Measurements from ENCODE around the gene TRPM3.
A peak's percentile ranks its signal among the peaks of the same experiment; 100 is the strongest.

The TRPM3 gene

DNA sequence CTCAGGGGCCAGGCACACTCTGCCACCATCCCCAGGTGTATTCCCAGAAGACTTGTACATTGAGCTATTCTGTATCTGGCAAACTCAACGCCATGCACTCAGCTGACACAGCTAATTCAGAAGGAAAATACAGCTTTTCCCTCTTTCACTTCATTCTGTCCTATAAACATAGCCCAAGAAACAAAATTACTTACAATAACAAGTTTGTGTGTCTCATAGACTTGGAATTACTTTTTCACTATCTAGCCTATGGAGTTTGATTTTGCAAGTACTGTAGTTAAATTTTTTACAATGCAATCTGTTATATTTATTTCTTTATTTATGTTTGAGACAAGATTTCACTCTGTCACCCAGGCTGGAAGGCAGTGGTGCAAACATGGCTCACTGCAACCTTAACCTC is 581.9 kb downstream of the TRPM3 start:
- DNase-seq = no peak

DNA sequence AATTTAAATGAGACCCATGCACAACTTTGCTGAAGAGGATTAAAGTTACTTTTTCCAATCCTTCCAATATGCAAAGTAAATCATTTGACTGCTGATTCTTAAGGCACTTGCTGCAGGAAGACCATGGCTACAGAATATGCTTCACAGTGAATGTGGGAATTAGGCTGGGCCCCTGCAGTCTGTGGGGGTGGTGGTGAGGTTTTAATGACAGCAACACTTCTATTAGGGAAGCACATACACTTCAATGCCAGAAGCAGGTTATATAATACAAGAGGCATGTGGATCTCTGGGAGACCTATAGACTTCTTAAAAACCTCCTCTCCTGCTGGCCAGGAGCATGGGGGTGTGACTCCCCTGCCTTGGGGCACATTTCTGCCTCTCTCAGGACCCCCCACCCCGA is 582.4 kb downstream of the TRPM3 start:
- no peak for DNase-seq

DNA sequence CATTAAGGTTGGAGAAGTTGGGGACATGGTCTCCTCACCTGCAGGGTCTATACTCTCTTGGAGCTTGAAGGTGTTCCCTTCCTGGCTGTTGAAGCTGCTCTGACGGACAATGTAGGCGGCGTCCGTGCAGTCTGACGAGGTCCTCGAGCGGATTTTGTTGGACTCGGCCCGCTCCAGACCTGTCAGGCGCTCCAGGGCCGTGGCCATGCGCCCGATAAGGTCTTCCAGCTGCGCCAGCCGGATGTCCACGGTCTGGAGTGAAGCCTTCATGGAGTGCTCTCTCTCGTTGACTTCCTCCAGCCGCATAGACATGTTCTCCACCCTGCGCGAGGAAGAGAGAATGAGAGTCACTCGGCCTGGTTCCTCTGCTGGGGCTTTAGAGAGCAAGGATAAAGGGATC is 584.3 kb downstream of the TRPM3 start:
- no peak for DNase-seq

DNA sequence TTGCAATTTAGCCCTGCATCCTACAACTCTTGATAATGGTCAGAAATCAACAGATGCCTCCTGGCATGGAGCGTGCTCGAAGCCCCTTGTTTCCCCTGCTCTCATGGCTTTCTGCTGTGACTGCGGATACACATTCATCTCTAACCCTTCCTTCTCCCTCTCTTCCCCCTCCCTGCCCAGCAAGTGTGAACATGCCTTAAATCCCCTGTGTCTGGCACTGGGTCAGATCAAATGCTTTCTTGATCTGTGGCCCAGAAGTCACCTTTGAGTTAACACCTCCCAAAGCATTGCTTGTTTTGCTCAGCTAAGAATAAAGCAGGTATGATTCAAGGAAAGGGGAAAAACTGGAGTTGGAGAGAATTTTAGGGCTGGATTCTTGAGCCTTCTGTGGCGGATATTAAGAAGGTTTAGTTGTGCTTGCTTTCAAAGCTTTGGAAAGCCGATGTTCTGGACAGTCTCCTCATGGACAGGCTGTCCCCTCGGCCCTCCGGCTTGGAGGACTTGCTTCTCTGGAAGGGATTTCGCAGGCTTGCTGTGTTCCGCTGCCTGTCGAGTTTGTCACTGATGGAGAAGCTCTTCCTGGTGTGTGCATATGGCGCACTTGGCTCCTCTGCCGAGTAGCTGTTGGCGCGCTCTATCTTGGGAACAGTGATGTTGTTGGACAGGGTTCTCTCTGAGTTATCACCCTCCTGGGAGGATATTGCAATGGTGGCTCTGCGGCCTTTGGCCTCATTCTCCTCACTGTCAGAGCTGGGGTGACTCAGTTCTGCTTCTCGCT is 585.7 kb downstream of the TRPM3 start:
- DNase-seq = no peak

DNA sequence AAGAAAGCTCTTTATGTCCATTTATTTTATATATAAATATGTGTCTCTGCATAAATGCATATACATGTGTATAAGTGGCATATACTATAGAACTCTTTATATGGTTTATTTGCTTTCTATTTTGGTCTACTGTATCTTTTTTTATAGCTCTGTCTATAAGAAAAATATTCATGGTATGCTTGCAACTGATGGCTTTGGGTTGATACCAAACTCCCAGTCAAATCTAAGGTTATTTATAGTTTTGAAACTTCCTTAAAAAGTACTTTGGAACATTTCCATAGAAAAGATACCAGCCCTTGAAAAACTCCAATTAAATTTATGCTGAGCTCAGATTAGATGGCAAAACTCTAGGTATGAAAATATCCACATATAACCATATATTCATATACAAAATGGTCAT is 587.0 kb downstream of the TRPM3 start:
- no peak for DNase-seq

DNA sequence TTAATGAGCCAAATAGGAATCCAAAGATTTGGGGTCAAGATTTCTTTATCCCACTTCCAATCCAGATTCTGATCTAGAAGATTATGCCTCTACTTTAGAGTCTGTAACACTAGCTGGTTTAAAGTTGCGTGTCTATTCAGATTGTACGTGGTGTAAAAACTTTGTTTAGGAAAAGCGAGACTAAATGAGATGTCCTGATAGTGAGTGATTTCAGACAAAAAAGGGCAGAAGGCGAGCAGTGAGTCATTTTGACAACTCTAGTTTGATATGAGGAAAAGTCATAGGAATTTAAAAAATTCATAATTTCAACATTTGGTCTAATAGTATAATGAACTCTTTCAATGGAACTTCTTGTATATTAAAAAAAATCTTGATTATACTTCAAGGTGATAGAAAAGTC is 587.4 kb downstream of the TRPM3 start:
- DNase-seq = no peak

DNA sequence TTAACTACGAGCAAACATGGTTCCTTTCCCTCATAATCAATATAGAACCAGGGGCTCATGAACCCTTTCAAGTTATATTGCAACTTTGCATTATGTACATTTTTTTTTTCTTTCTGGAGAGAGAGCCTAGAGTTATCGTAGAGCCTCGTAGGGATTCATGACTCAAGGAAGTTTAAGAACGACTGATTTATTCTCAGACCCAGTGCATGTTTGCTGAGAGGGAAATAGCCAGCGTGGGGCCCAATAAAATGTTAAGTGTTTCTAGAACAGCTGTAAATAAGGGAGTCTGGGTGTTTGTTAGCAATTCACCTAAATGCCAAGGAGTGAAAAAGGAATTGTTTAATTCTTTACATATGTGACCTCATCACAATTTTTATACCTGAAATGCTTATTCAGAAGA is 587.9 kb downstream of the TRPM3 start:
- DNase-seq = no peak

DNA sequence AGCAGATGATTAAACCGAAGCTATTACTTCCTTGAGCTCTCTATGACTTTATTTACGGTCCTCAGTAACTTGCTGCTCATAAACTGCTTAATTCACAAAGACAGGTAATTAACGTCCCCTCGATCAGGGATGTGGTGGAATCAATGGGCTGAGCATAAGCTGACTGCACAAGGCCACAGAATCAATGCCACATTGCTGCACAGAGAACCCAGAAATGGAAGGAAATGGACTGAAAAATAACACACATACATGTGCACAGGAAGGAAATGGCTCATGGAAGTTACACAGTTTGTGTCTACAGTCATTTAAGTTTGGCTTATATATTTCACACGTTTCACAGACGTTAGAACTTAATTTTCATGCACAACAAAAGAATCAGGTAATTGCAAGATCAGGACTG is 588.7 kb downstream of the TRPM3 start:
- no peak for DNase-seq

DNA sequence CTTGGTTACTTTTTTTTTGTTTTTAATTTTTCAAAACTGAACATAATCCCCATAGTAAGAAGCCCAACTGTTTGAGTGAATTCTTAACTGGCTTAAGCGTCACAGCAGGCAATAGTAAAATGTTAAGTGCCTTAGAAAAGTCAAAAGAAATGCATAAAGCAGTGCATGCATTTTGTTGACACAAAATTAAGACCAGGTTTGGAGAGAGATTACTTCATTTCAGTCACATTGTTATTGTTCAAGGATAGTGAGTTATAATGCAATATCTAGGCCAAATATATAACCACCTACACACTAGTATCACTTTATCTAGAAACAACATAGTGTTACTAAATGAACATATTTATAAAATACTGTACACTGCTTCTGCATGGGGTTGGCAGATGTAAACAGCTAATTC is 590.1 kb downstream of the TRPM3 start:
- no peak for DNase-seq

DNA sequence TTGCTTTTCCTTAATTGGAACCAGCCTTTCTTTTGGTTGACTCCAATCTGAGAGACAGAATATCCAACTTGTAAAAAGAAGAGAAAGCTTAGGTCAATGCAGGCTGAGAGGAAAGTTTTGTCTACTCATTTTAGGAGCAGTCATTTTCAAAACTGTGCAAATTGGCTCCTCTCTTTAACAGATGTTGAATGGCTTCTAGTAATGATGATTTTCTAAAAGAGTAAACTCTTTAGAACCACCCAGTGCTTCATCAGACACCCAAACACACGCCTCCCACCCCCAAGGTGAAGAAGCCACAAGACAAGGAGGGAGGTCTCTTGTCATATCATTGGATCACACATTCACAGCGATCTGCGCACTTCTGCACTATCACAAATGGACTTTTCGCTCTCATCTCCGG is 590.7 kb downstream of the TRPM3 start:
- DNase-seq = no peak

DNA sequence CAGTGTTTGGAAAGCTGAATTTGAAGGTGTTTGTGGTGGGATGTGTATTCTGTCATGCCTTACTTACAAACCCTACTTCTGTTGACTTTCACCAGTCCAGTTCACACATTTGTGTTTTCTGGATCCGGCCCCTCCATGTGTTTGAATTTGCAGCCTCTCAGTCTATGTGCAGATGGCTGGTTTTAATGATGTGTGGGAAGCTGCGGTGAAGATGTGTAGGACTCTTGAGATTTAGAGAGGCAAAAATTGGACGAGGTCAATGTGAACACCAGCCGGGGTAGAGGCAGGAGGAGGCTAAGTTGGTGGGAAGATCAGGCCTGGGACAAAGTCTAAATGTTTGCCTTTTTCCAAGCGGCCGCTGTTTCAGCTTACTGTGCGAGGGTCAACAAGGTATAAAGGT is 591.6 kb downstream of the TRPM3 start:
- no peak for DNase-seq

DNA sequence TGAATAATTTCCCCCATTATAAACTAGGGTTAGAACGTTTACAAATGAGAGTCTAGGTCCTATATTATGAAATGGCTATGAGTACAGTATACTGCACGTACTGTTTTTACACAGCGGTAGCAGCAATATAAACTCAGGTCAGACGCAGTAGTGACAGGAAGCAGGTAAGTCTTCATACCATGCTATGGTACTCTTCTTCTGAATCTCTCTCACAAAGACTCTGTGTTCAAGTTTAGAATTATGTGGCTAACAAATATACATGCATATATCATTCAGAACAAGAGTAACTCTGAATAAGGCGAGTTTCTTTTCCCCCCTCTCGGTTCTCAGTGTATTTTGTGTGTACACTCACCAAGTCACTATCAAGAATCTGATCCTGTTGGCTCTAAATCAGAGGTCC is 592.0 kb downstream of the TRPM3 start:
- no peak for DNase-seq

DNA sequence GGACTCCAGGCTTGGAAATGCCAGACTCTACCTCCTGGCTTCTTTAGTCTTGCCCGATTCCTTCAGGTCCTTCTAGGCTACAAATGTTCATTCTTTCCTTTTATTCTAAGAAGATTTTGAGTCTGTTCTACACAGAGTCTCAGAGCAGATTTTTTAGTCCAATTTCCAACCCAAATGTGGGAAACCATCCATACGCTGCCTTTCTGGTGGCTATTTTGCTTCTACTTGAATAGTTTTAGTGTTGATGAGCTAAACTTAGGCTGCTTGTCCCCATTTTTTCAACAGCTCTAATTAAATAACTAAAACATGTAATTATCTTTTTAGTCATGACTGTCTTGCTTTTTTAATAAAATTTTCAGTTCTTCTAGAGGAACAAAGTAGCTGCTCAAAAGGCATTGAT is 594.5 kb downstream of the TRPM3 start:
- DNase-seq = no peak

DNA sequence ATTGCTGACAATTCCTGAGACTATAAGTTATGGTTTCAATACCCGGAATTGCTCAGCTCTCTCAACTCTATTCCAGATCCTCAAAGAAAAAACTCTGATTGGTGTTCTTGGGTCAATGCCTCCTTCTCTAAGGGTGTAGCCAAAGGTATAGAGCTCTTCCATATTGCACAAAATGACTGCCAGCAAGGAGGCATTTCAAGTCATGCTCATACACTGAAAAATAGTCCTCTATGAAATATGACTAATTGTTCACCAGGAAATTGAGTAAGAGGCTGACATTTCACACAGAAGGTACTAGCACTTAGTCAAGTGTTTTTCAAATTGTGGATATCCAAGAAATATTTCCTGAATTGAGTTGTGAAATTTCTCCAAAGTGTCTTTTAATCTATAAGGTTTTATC is 595.9 kb downstream of the TRPM3 start:
- DNase-seq = no peak

DNA sequence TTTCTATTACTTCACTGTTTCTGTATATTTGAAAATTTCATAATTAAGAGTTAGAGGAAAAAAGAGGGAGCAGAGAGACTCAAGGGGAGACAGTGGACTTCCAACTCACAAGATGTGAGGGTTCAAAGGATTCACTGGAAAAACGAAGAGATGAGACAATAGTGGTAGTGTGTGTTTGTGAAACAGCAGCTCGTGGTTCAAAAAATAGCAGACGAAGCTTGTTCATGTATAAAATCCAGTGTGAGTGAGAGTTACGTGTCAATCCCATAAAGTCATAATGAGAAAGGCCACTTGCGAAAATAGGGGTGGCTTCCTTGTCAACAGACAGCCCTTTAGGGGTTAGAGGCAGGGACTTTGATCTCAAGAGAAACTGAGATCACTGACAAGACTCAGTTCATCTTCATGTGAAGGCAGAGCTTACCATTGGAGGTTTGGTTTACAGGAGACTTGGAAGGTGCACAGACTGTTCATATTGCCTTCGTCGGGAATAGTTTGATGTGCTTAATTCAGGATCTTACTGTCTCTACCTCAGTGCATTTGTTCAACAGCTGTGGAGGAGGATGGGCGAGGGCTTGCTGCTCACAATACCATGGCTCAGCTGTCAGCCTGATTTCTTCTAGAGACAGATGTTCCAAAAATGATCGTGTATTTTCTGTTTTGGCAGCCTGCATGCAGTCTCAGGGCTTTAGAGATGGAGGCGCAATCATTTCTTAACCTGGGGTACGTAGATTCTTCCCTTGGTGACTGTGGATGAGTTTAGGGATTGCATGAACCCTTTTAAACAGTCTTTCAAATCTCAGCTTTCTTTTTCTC is 601.3 kb downstream of the TRPM3 start:
- no peak for DNase-seq

DNA sequence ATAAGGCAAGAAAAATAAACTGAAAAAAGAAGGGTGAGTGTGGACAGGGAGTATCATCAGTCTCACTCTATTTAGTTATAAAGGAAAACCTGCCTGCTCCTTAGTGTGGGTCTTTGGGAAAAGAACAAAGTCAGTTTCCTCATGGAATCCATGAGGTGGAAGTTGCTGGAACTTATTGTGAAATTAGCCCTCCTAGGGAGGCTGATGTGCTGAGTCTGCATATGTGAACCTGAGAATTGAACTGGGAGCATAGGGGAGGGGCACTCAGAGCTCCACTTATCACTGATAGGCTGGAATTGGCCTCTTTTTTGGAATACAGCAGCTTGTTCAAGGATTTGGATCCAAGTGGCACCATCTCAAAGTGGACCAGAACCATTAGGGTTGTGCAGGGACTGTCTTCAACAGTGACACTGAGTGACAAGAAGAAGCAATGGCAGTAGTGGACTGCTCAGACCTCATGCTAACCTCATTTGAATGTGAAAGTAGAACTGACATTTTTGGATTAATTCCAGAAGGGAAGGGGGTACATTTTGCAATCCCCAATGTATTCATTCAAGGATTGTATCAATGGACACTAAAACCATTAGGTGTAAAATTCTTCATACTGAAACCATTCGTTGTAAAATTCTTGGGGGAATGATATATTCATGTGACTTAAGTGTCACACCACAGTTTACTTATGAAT is 603.4 kb downstream of the TRPM3 start:
- DNase-seq = no peak

DNA sequence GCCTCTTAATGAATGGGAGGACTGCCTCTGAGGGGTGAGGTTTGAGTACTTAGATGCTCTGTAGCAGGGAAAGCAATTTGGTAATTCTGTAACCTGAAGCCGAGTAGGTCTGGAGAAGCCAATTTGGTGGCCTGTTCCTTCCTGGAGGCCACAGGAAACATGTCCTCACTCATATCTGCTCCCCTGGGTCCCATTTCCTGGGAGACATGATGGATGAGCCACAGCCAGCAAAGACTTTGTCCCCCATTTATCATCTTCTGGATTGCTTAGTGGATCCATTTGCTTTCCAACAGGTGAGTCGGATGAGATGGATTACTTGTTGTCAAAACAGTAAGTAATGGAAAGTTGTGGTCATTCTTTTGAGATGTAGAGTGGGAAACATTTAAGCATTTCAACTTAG is 607.1 kb downstream of the TRPM3 start:
- no peak for DNase-seq

DNA sequence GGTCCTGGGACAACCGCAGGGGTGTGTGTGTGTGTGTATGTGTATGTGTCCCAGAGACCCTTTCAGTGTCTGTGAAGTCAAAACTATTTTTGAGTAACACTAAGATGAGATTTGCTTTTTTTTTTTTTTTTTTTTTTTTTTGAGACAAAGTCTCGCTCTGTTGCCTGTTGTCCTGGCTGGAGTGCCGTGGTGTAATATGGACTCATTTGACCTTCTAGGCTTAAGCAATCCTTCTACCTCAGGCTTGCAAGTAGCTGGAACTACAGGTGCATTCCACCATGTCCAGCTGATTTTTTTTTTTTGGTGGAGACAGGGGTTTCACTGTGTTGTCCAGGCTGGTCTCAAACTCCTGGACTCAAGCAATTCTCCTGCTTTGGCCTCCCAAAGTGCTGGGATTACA is 609.6 kb downstream of the TRPM3 start:
- DNase-seq = no peak

DNA sequence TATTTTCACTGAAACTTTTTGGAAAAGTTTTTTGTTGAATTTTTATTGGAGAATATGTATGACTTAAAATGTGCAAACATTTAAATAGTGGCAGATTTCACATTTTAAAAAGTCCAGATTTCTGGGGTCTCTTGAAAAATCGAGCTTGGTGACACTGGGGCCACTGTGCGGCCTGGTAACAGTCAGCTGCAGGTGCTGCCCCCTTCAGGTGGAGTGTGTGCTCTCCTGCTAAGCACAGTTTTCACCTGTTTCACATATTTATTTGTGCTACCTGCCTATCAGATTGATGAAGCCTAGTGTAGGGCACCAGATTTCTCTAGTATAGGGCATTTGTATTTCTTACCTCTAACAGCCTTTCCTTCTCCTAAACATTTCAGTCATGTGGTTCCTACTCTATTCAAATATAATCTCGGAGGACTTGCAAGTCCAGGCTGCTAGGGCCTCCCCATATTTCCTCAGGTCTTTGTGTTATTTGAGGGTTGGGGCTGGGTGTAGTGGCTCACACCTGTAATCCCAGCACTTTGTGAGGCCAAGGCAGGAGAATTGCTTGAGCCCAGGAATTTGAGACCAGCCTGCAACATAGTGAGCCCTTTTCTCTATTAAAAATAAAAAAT is 611.2 kb downstream of the TRPM3 start:
- DNase-seq = peak; percentile 9 to 12

DNA sequence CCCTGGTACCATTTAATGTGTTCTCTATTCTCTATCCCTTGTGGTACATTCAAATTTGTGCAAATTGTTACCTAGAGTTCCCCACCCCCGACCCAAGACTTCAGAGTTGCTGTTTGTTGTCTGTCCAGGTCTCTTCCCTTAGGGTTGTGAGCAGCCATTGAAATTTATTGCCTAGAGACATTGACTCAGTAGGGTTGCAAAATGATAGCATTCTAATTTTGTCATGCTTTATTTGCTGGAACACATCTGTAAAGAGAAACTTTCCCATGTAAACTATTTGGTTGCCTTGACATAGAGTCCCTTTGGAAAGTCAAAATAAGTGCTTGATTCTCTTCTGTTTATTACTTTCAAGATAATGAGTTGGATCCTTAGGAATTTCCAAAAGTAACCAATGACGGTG is 615.3 kb downstream of the TRPM3 start:
- DNase-seq = no peak

DNA sequence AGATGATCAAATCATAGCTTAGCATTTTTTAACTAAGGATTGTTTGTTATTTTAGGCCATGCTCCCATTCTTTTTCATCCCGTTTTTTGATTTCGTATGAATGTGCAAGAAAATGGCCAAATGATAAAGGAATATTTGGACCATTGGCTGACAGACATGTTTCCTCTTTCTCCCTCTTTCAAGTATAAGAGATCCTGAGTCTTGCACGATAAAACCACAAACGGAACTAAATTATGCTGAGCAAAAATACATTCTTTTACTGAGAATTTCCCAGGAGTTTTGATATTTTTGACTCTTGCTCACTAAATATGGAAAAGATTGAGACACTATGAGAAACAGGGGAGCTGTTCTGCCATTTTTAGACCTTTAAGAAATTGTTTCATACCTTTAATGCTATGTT is 616.6 kb downstream of the TRPM3 start:
- no peak for DNase-seq

DNA sequence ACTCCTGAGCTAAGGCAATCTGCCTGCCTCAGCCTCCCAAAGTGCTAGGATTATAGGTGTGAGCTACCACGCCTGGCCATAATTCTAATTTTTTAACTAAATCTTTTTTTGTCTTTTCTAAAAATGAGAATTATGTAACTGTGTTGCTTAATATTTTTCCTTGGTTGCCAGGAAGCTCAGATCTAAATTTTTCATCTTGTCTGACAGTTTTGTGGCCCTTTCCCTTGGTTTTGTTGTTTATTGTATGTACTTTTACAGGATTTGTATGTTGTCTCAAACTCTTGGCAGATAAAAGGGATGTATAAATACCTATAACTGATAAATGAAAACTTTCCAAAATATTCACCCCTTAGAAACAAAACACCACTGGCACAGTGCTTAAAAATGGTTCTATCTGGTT is 618.7 kb downstream of the TRPM3 start:
- no peak for DNase-seq

DNA sequence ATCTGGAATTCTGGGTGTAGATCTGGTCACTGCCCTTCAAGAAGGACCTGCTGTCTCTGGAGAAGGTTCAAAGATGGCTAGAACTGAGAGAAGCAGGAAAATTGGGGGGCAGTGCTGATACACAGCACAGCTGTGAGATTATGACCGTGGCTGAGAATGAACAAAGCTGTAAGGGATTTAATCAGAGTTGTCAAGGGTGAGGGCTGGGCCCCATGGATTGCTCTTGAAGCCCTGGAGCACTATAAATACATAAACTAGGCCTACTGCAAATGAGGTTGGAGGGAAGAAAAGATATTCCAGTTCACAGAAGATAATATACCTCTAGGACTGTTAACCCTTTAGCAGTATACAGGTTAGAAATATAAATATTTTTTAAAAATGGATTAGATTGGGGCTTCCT is 620.6 kb downstream of the TRPM3 start:
- DNase-seq = no peak

DNA sequence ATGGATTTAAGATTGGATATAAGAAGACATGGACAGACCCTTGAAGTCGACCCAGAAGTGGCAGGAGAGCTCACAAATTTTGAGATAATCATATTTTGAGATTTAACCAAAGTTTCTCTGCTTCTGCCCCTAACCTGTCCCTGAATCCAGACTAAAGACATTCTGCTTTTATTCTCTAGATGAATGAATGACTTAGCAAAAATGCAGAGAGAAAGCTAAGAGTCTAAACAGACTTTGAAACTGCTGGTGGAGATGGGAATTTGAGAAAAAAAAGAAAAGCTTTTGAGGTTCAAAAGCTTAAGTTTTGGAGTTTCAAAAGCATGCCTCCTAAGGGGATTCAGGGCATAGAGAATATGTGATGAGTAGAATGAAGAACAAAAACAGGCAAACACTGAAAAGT is 621.8 kb downstream of the TRPM3 start:
- DNase-seq = no peak

All from NCI-H2081 (cell line).